AG04449 (cell line): ENCODE data around the gene PSRC1.

Source experiments
- CTCF ChIA-PET: fragments of 350-600 bp; formaldehyde crosslinking; extraction: SDS; loops from one replicate; lab custom pipeline; 2021; ENCODE audit warnings: antibody characterized with exemption; lab: Yijun Ruan, JAX
- POLR2A ChIA-PET: fragments of 400-600, 350-600 bp; formaldehyde crosslinking; extraction: SDS; loops from one replicate; lab custom pipeline; 2020; ENCODE audit warnings: antibody characterized with exemption, inconsistent platforms; lab: Yijun Ruan, JAX
- DNase-seq: peaks from one replicate; pipeline ENCODE4 v3.0.0-alpha.2; 2010; ENCODE audit warnings: low read depth, low spot score
- H3K4me3 ChIP-seq: 2 replicates; pipeline ENCODE4 v1.5.1; 2011; ENCODE audit warnings: low read depth, mild to moderate bottlenecking, control low read depth, low read length
- CTCF ChIP-seq: IDR thresholded peaks from one replicate; pipeline ENCODE4 v1.5.1; 2011; ENCODE audit warnings: mild to moderate bottlenecking, moderate library complexity, low read length, control low read depth, inconsistent platforms; ENCODE audit not compliant: insufficient read depth; ENCODE audit errors: missing control alignments

Gene PSRC1

DNA sequence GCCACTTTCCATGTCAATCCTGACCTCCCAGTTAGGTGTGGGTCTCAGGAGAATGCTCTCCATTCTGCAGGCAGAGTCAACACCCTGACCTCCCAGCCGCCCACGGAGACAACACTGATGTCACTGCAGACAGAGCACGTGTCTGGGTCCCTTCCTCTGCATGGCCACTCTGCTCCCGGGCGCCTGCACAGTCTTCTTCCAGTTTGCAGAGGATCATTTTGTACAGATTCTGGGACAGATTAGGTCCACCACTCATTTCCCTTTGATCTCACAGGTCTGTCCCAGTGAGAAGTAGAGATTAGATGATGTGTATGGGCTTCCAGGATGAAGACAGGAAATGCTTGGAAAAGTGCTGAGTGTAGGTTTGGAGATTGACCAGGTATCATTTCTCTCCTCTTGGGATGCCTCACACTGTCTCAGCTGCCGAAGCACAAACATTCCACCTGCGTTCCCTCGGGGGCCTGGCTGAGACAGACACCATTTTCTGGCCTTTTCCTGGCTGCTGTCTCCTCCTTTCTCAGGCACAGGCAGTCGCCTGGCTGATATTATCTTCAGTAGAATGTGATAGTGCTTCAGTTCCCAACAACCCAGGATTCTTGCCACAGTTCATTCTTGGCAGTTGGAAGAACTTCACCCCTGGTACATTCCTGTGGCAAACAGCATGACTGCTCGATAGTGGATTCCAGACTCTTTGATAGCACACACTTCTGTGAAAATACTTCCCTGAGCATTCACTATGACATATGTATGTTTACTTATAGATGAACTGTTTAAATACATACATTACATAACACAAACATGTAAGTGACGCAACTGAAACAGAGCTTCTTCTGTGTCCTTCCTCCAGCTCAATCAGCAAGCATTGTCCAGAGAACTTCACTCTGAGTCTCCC is 16.0 kb upstream of the PSRC1 start:
- POLR2A ChIA-PET: no interaction called here
- CTCF ChIA-PET: interaction anchor here (1.4 kb wide), 1 partner anchor 99 kb away, joined by 4 read pairs; the partner anchor contains the start of gene SORT1
- TF ChIP-seq CTCF: no peak
- DNase-seq: peak; percentile 91
- no peak overlapping the region for H3K4me3 ChIP-seq

DNA sequence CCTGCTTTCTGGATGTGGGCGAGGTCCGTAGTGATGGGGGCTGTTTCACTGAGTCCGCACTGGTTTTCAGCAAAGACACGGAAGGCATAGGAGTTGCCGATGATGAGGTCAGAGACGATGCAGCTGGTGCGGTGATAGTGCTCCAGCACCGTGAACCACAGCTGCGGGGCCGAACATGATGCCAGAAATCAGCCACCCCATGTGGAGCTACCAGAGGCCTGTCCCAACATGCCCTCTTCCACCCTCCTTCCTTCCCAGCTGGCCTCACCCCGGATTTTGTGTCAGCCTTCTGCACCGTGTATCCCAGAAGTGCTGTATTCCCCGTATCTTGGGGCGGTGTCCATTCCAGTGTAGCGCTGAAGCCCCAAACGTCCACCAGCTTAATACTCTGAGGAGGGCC is 13.8 kb upstream of the PSRC1 start:
- no peak for TF ChIP-seq CTCF
- ChIA-PET CTCF (interaction anchor here (0.7 to 1.5 kb wide), 3 partner anchors 19 to 197 kb away, joined by 3 to 6 read pairs (median 4); partner anchors contain the start of gene CYB561D1), POLR2A (no interaction called here)
- no peak for DNase-seq
- H3K4me3 ChIP-seq: no peak overlapping the region

GRCh38 chr1:109295712-109296415 is 12.9 kb upstream of the PSRC1 start:
- ChIA-PET CTCF (interaction anchor here (1.0 to 1.5 kb wide), 2 partner anchors 18 to 103 kb away, joined by 4 to 6 read pairs; no protein-coding TSS in a partner anchor), POLR2A (no interaction called here)

DNA sequence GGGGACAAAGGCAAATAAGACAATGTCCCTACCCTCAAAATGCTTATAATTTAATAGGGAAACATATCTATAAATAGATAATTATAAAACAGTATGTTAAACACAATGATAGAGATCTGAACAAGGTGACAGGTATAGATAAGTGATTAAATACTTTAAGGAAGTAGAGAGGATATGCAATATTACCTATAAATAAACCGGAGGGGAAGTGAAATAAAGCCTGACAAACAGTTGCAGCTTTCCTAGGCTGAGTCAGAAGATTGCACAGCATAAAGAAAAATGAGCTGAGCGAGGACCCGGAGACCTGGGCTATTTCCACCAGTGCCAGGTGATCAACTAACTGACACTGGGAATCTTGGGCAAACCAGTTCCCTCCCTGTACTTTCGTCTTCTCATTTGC is 11.5 kb upstream of the PSRC1 start:
- no peak overlapping the region for H3K4me3 ChIP-seq
- POLR2A ChIA-PET: no interaction called here
- no peak for DNase-seq
- no peak for TF ChIP-seq CTCF
- CTCF ChIA-PET: no interaction called here

More at GRCh38 chr1:109295712-109296415, 12.9 kb upstream of the PSRC1 start:
- no peak for TF ChIP-seq CTCF
- no peak for DNase-seq
- H3K4me3 ChIP-seq: no peak overlapping the region

DNA sequence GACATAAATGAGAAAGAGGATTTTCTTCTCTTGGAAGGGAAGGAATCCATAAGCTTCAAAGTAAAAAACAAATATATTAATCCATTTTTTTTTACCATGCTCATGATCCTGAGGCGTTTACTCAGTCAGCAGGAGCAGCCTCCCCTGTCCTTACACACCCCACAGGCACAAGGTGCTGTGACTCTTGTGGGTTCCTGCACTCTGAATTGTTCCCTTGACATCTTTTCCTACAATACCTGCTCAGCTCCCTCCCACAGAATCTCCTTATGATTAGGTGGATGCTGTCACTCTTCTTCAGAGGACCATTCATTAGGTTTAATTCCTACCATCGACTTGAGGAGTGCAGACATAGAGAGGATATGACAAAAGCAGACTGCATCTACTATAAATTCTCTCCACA is 10.1 kb upstream of the PSRC1 start:
- no peak for TF ChIP-seq CTCF
- POLR2A ChIA-PET: interaction anchor here (1.3 kb wide), 1 partner anchor 10 kb away, joined by 4 read pairs; the partner anchor contains the start of gene PSRC1
- DNase-seq: no peak
- no peak overlapping the region for H3K4me3 ChIP-seq
- CTCF ChIA-PET: interaction anchor here (0.6 to 1.4 kb wide), 4 partner anchors 11 to 25 kb away, joined by 3 to 8 read pairs (median 4); partner anchors contain the start of gene PSRC1

DNA sequence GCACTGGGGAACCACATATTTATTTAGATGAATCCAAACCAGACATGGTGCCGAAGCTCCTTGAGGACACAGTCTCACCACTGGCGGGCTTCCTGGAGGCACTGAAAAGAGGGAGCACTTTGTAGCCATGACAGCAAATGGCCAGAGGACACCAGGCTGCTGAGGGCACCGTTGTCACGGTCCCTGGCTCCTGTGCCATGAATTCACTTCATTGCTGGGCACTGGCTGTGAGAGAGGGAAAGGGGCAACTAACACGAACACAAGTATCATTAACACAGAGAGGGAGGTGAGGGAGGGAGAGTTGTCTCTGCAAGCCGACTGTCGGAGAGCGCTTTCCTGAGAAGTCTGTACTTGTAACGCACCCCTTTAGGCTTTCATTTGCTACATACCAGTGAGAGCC is 9.4 kb upstream of the PSRC1 start:
- ChIA-PET POLR2A (interaction anchor here (1.3 kb wide), 1 partner anchor 9 kb away, joined by 4 read pairs; the partner anchor contains the start of gene PSRC1), CTCF (interaction anchor here (0.6 to 1.4 kb wide), 5 partner anchors 10 to 240 kb away, joined by 3 to 8 read pairs (median 4); partner anchors contain the start of gene PSRC1)
- DNase-seq: no peak
- TF ChIP-seq CTCF: no peak
- no peak overlapping the region for H3K4me3 ChIP-seq
